Raji (cell line): ENCODE data around the gene A2ML1.

Experiments used
- POLR2A ChIP-seq: IDR thresholded peaks from 2 replicates; pipeline ENCODE4 v1.6.1; 2011; ENCODE audit warnings: low read depth, low read length, control low read depth; ENCODE audit not compliant: insufficient read depth

Gene A2ML1

GRCh38 chr12:8823565-8824300 is 1.3 kb downstream of the A2ML1 start:
- no peak for TF ChIP-seq POLR2A

GRCh38 chr12:8827551-8828256 is 5.3 kb downstream of the A2ML1 start:
- no peak for TF ChIP-seq POLR2A

GRCh38 chr12:8828257-8829124 is 6.1 kb downstream of the A2ML1 start:
- no peak for TF ChIP-seq POLR2A

GRCh38 chr12:8829125-8829518 is 6.7 kb downstream of the A2ML1 start:
- TF ChIP-seq POLR2A: no peak

GRCh38 chr12:8829621-8830020 is 7.2 kb downstream of the A2ML1 start:
- TF ChIP-seq POLR2A: no peak

GRCh38 chr12:8831116-8831515 is 8.7 kb downstream of the A2ML1 start:
- no peak for TF ChIP-seq POLR2A

- TF ChIP-seq POLR2A: no peak
These were observed 10.1 kb downstream of the A2ML1 start for GRCh38 chr12:8832500-8832899.

GRCh38 chr12:8834230-8834629 is 11.8 kb downstream of the A2ML1 start:
- TF ChIP-seq POLR2A: no peak

- no peak for TF ChIP-seq POLR2A
These were observed 14.9 kb downstream of the A2ML1 start for GRCh38 chr12:8837291-8837690.

GRCh38 chr12:8840321-8840720 is 17.9 kb downstream of the A2ML1 start:
- no peak for TF ChIP-seq POLR2A

GRCh38 chr12:8840938-8841633 is 18.7 kb downstream of the A2ML1 start:
- TF ChIP-seq POLR2A: no peak

GRCh38 chr12:8841778-8842177 is 19.4 kb downstream of the A2ML1 start:
- no peak for TF ChIP-seq POLR2A

GRCh38 chr12:8844665-8845064 is 22.2 kb downstream of the A2ML1 start:
- TF ChIP-seq POLR2A: no peak

- TF ChIP-seq POLR2A: no peak
These were observed 23.9 kb downstream of the A2ML1 start for GRCh38 chr12:8846305-8846704.

- TF ChIP-seq POLR2A: no peak
These were observed 25.0 kb downstream of the A2ML1 start for GRCh38 chr12:8847435-8847834.

- TF ChIP-seq POLR2A: no peak
These were observed 27.5 kb downstream of the A2ML1 start for GRCh38 chr12:8849876-8850275.

GRCh38 chr12:8852119-8852518 is 29.7 kb downstream of the A2ML1 start:
- TF ChIP-seq POLR2A: no peak
